Kasumi-1 (cell line): ENCODE results near the gene DNAJB4.
"Not testable (repeated sequence)": the region's sequence is repeated elsewhere in the genome, so short reads cannot be mapped to it uniquely, and the experiment has no call there.

Experiments used
- DNase-seq, 2 experiments: peaks; one replicate each; lab custom pipeline; 2025; lab: John Stamatoyannopoulos, UW

Gene DNAJB4

DNA sequence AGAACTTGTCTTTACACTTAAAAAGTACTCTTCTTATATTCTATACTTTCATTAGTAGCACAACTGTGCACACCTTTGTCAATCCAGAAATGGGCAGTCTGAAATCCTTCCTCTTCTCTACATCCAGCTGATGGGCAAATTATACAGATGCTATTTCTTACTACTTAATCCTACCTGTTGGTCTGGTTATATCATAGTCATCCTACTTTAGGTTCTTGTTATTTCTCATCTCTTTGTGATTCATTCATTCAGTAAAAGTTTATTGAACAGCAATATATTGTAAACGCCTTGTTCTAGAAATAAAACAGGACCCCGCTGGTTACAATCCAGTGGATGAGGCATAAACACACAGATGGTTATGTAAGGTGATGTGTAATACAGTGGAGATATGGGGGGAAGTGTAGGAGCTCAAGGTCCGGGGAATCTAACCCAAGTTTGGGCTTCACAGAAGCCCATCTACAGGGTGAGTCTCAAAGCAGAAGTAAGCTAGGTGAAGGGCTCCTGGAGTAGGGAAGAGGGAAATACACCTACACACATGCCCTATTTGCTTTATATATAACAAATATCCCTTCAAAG lies 14.0 kb upstream of the DNAJB4 start:
- peak in 1 of 2 experiments; percentile 12 for DNase-seq

DNA sequence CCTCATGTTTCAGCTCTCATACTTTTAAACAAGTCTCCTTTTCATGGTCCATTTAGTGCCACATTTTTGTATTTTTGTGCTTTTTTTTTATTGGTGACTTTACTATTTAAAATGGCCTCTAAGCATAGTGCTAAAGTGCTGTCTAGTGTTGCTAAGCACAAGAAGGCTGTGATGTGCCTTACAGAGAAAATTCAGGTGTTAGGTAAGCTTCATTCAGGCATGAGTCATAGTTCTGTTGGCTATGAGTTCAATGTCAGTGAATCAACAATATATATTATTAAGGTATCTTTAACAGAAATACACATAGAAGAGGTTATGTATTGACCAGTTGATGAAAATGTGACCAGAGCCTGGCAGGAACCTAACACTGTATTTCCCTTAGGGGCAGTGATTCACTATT lies 13.1 kb upstream of the DNAJB4 start:
- DNase-seq, result no peak

DNA sequence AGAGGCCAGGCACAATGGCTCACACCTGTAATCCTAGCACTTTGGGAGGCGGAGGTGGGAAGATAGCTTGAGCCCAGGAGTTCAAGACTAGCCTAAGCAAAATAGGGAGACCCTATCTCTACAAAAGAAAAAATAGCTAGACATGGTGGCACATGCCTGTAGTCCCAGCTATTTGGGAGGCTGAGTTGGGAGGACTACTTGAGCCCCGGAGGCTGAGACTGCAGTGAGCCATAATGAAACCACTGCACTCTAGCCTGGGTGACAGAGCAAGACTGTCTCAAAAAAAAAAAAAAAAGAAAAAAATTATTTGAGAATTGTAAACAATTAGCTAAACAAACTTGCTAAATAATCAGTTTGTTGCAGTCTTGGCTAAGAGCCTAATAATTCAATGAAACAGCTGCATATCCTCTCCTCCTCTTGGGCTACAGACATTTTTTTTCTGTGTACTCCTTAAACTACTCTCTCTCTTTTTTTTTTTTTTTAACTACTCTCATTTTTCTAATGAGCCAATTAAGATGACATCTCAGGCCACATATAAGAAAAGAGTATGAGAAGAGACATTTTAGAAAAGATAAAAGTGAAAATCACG lies 10.5 kb upstream of the DNAJB4 start:
- DNase-seq, result no peak

DNA sequence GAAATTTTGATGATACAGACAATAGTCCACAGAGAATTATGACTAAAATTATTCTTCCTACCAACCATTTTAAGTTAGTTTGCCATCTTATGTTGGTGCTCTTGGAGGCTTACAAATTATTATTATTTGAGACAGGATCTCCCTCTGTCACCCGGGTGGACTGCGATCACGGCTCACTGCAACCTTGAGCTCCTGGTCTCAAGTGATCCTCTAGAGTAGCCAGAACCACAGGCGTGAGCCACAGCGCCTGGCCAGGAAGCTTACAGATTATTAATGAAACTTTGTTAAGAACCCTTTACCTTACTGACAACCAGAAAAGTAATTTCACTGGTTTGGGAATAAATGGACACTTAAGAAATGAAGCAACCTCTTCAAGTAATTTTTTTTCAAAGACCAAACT lies 8.0 kb upstream of the DNAJB4 start:
- DNase-seq, result no peak

DNA sequence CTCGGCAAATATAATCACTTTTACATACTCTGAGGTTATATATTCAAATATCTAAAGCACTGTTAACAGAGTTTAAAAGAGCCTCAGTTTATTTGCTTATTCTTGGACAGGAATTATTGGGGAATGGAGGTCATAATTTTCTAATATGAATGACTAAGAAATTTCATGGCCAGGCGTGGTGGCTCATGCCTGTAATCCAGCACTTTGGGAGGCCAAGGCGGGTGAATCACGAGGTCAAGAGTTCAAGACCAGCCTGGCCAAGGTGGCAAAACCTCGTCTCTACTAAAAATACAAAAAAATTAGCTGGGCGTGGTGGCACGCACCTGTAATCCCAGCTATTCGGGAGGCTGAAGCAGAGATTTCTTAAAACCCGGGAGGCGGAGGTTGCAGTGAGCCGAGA lies 4.2 kb upstream of the DNAJB4 start:
- DNase-seq, result not testable (repeated sequence)

DNA sequence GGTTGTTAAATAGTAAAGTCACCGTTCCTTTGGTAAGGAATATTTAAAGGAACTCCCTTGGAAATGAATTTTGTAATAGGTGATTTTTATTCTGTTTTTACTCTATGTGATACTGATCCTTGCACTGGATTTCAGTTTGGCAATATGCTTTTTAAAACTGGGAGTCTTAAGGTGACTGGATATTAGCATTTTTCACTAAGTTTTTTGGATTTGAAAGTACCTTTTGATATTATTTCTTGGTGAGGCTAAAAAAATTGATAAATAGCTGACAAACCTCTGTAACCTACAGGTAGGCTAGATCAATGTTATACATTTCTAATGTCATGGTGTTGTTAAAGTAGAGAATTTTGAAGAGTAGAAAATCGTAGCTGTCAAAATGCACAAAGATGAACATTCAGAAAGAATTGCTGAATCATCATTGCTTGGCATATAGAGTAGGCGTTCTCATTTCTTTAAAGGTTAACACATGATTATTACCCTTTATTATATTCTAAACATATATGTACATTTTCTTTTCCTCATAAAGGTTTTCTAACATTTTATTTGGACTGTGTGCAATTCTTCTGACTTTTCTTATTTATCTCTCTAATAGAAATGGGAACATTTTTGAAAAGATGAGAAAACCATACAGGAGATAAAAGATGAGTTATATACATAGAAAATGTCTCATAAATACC lies 1.5 kb upstream of the DNAJB4 start:
- DNase-seq, result peak; percentile 34 to 46

DNA sequence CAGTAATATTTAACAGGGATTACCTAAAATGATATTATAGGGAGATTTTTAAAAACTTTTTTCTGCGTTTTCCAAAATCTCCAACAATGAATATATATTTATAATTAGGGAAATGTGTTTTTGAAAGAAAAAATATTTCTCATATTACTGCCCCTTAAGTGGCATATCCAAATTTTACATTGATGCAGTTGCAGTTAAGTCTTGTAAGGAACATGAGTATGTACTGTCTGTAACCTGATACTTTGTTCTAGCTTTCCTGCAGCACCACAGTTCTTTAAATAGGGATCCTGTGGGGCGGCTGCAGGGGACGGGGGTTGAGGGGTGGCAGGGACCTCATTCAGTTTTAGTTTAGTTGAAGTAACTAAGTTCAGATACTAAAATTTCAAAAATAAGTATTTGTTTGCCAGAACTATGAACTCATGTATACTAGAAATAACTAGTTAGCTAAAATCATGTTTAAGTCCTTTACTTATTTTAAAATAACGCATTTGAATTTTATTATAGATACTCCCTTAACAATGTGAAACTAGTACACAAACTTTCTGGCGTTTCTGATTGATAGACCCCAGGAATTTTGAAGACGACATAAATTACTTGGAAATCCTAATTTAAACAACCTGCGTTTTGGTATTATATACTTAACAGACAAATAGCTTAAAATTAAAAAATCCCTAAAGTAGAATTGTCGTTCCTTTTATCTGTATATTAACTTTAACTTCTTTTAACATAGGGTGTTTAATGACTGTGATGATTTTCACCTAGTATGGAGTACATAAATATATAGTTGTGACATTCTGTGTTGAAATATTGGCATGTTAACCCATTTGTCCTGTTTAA lies 639 bp upstream of the DNAJB4 start:
- peak; percentile 92 to 93 for DNase-seq

DNA sequence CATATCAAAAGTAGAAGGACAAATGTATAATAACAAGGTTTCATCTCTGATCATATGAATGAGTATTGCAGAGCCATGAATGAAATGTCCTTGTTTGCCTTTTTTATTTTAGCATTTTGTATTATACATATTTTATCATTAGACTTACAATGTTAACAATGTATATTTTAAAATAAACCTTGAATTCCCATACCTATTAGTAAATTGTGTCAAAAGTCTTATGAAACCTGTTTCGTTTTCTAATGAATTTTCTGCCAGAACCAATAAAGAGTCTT lies 646 bp downstream of the DNAJB4 start:
- no peak for DNase-seq

DNA sequence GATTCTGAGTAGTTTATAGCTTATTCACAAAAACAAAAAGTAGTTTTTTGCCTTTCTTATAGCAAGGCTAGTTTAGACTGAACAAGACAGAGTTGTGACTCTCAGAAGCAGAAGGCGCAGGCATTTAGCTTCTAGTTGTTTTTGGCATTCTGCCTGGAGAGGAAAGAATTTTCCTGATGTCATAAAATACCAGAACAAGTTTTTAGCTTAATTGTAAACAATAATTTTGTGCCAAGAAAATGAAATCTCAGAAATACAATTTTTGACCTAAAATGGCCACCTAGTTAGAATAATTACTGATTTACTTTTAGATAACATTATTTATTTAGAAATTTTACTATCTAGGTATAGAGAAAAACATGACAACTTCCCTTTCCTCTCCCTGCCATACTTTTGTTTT lies 1.0 kb downstream of the DNAJB4 start:
- peak; percentile 33 to 34 for DNase-seq

DNA sequence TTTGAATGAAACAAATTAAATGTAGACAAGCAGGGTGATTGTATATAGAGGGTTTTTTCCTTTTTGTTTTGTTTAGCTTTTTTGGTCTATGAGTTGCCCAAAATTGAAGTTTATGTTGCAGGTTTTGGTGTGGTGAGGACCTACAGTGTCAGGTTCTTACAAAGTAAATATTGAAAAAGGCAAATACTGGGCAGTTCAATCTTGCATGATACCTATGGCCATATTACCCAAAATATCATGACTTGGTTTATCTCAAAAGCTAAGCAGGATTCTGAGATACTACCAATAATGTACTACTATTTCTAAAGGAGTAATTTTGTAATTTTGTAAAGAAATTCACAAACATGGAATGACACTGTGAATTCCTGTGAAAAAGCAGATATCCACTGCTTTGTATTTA lies 1.8 kb downstream of the DNAJB4 start:
- no peak for DNase-seq

DNA sequence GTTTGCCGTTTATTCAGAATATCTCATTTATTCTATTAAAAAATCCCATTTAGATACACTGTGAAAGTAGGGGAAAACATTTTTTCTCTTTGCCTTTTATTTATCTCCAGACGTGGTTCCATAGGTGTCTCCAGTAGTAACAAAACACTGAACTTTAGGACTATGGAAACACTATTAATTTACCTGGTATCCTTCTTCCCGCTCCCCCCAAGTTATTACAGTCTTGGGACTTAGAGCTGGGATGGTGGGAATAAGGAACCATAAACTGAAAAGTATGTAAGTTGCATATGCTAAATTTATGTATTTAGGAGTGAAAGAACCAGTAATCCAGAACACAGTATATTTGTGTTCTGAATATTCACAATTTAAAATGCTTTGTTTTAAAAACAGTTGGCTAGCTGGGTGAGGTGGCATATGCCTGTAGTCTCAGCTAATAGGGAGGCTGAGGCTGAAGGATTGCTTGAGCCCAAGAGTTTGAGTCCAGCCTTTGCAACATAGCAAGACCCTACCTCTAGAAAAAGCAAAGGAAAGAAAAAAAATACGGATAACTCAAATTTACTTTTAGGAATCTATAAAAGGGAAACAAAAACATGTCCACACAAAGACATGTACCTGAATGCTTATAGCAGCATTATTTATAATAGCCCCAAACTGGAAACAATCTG lies 3.1 kb downstream of the DNAJB4 start:
- DNase-seq, result no peak

DNA sequence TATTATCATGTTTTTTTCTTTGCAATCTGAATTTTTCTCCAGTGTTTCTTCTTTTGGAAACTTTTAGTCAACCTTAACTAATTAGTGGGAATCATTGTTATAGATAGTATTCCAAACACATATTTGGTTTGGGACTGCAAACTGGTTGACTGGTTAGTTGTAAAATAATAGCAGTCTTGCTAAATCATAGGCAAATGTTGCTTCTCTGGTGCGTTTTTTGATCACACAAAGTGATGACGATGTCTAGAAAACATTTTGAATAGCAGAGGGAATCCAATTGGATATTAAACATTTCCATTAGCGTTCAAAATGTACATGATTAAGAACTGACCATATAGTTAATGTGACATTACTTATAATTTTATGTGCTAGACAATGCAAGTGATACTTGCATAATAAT lies 4.5 kb downstream of the DNAJB4 start:
- no peak for DNase-seq

DNA sequence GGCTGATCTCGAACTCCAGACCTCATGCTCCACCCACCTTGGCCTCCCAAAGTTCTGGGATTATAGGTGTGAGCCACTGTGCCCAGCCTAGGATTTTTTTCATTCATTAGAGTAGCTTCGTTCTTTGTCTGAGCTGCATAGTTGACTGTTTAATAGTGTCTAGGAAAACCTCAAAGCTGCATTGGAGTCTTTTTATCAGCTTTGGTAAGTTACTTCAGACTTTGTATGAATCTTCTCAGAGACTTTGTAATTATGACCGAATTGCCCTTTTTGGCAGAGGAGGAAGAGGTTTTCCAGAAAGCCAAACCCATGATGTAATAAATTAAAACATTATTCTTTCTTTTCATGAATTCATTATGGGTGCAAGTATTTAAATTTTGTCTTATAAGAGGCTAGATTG lies 5.1 kb downstream of the DNAJB4 start:
- DNase-seq, result no peak

DNA sequence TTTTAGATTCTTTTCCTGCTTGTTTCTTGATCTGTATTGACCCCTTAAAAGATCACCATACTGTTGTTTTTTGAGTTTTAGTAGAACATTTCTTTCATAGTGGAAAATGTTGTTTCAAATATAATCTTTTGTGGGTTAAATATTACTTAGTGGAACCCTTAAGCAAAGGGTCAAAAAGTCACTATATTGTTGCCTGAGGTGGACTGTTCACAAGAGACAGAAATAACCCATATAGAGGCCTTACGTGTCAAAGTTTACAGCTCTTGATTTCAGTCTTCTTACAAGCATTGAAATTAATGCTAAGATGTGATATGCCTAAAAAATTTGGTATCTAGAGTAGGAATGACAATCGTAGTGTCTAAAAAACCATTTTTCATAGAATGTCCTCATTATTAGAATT lies 6.3 kb downstream of the DNAJB4 start:
- no peak for DNase-seq

DNA sequence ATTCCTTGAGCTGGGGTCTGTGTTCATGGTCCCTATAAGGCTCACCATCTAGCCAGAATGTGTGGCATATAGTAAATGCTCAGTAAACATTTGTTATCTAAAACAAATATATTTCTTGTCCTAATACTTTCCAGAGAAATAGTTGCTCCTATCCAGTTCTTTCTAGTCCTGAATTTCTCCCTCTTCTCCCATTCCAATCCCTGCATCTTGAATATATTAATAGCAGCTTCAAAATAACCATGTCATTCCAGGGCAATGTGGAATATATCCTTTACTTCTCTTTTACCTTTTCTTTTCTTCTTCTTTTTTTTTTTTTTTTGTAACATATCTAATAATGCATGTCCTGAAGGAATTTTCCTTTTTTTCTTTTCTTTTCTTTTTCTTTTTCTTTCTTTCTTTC lies 10.4 kb downstream of the DNAJB4 start:
- DNase-seq, result no peak

DNA sequence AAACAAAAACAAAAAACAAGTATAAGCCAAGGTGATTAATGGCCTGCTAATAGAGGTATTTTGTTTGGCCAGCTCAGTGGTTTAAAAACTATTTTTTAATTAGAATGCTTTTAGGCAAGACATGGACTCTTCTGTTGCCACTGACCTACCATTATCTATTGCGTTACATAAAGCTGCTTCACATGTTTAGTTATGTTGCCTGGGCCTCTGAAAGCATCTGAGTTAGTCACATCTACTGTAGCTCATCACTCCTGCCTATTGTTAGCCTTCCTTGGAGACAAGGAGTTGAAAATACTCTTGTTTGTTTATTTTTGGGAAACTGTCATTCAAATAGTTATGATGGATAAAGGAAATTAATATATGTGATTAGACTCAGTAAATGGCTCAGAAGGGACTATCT lies 14.3 kb downstream of the DNAJB4 start:
- DNase-seq, result no peak

DNA sequence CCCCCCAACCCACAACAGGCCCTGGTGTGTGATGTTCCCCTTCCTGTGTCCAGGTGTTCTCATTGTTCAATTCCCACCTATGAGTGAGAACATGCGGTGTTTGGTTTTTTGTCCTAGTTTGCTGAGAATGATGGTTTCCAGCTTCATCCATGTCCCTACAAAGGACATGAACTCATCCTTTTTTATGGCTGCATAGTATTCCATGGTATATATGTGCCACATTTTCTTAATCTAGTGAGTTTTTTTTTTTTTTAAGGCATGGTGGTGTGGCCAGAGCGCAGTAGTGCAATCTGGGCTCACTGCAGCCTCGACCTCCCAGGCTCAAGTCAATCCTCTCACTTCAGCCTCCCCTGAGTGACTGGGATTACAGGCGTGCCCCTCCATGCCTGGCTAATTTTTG lies 16.4 kb downstream of the DNAJB4 start:
- not testable (repeated sequence) for DNase-seq

DNA sequence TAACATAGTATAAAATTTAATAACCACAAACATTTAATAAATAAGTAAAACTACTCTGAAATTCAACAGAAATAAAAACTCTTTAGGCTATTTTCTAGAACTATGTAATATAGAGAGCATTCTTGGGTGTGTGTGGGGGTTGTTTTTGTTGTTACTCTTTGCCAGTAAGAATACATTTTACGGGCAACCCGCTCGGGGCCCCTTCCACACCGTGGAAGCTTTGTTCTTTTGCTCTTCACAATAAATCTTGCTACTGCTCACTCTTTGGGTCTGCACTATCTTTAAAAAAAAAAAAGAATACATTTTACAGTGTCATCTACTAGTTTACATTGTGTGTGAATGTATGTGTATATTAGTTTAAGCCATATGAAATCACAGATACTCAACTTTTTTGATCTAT lies 25.1 kb downstream of the DNAJB4 start:
- no peak for DNase-seq

DNA sequence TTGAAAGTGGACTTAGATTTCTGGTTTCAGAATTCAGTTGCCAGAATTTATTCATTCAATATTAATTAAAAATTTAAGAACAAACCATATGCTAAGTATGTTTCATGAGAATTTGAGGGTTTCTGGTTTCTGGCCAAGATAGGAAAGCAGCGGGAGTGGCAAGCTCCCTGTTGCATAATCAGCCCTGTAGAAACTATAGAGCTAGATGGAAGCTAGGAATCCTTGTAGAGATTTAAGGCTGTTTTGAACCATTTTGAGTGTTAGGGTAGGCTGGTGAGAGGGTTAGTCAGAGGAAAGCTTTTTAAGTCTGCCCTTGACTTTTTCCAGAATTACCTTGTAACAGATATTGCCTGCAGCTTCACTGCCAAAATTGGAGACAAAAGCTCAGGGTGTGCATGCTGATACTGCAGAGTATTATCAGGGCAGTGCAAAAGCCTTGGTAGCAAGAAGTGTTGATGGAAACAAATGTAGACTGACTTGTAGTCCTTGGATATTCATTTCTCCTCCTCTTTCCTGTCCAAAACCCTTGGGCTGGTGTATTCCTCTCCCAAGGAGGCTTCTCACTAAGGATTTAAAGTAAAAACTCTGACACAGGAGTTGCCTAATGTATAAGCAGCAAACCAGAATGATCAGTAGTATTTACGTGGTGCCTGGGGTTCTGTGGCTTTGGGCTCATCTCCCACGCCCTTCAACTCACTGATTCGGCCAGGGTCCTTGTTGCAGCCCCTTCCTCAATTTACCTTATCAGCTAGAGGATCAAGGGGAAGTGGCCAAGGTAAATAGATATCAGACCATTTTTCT lies 28.5 kb downstream of the DNAJB4 start:
- peak in 1 of 2 experiments; percentile 19 for DNase-seq

DNA sequence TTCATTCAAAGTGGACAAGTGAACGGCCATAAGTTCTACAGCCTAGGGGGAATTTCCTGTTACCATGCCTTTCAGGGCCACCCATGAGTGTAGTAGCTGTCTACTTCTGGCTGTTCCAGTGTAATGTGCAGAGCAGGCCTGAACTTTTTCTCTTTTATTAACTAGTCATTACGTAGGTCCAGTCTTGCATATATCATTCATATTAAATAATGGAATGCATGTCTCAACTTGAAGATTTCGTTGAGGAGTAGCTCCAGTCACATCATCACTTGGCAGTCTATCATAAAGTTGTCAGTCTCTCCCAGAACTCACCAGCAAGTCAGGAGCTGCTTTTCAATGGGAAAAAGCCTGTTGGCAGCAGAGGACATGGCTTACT lies 29.0 kb downstream of the DNAJB4 start:
- DNase-seq, result no peak

DNA sequence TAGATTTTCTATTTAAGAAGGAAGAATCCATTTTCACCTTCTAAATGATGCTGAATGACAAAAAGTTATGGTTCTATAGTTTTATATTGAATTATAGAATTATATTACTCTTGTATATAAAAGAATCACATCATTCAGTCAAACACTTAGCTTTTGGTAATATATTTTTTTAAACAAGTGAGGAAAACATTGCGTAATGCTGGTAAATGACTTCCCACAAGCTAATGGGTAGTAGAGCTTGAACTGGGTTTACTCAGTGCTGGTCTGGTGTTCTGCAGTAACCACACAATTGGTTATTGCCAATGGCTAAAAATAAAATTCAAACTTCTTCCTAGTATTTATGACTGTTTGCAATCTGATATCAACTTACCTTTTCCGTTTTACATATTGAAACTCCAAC lies 30.4 kb downstream of the DNAJB4 start:
- no peak for DNase-seq

DNA sequence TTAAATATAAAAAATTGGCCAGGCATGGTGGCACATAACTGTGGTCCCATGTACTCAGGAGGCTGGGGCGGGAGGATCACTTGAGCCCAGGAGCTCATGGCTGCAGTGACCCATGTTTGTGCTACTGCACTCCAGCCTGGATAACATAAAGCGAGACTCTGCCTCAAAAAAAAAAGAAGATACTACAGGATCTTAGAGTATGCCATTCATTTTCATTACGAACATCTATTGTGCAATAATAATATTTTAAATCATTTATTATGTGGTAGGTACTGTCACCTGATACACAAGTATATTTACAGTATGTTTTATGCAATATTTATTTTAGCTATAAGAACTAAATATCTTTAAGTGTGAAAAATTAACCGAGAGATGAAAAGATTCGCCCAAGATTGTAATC lies 31.7 kb downstream of the DNAJB4 start:
- no peak for DNase-seq
